ENCODE results near the gene SLC2A1. TPM values are rescaled to one million over a fixed set of nuclear protein-coding genes. Genes with fewer than 3 reads are reported as not detected.
A peak's percentile ranks its signal among the peaks of the same experiment; 100 is the strongest.

Gene SLC2A1
- total RNA-seq, 1 donor from 2014 or later: 506 TPM

DNA sequence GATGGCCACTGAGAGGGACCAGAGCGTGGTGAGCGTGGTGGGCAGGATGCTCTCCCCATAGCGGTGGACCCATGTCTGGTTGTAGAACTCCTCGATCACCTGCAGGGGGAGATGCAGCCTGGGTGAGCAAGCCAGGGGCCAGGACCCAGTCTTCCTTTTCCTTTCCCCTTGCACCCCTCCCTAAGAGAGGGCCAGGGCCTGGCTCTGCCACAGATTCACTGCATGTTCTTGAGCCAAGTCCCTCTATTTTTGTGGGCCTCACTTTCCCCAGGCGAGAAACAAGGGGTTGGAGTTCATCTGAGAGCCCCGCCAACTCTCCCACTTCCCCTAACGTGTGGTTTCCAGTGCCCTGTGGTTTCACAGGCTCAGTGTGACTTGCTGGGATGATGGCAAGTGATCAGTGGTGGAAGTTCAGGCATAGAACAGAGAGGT lies 27.5 kb downstream of the SLC2A1 start:
- H3K9ac ChIP-seq (ENCODE audit: low read length): peak overlapping the region; percentile 22
- peaks cover 10% of the 10 kb centered on the region for H3K4me1 ChIP-seq (ENCODE audit: insufficient read depth, low read length)
- no peak overlapping the region for H3K4me2 ChIP-seq (ENCODE audit: low read length)
- H3K36me3 ChIP-seq (ENCODE audit: insufficient read depth, low read length): peaks cover 57% of the 10 kb centered on the region
- TF ChIP-seq EZH2 (IDR thresholded peaks at IDR 0.05; ENCODE audit: insufficient read depth, low read length): no peak
- TF ChIP-seq, protein P1, sequence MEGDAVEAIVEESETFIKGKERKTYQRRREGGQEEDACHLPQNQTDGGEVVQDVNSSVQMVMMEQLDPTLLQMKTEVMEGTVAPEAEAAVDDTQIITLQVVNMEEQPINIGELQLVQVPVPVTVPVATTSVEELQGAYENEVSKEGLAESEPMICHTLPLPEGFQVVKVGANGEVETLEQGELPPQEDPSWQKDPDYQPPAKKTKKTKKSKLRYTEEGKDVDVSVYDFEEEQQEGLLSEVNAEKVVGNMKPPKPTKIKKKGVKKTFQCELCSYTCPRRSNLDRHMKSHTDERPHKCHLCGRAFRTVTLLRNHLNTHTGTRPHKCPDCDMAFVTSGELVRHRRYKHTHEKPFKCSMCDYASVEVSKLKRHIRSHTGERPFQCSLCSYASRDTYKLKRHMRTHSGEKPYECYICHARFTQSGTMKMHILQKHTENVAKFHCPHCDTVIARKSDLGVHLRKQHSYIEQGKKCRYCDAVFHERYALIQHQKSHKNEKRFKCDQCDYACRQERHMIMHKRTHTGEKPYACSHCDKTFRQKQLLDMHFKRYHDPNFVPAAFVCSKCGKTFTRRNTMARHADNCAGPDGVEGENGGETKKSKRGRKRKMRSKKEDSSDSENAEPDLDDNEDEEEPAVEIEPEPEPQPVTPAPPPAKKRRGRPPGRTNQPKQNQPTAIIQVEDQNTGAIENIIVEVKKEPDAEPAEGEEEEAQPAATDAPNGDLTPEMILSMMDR (IDR thresholded peaks at IDR 0.05; ENCODE audit: insufficient read depth, low read depth, low read length): peak; percentile 41
- DNase-seq (ENCODE audit: low read depth): no peak
- H3K9me3 ChIP-seq (ENCODE audit: insufficient read depth, low read depth, low read length): no peaks in the 10 kb centered on the region
- H3K27ac ChIP-seq (ENCODE audit: low read depth, low read length): no peak overlapping the region
- H3K4me1 Mint-ChIP-seq (ENCODE audit: low read depth, unreplicated experiment): peaks cover 44% of the 10 kb centered on the region
- H3K79me2 ChIP-seq (ENCODE audit: insufficient read depth, low read length): peaks cover 62% of the 10 kb centered on the region
- H3K27me3 Mint-ChIP-seq (ENCODE audit: low read depth, unreplicated experiment): no peaks in the 10 kb centered on the region
- H4K20me1 ChIP-seq (ENCODE audit: insufficient read depth, low read length): peaks cover 39% of the 10 kb centered on the region
- H3K27ac Mint-ChIP-seq (ENCODE audit: unreplicated experiment): peak overlapping the region; percentile 77
- H3K27me3 ChIP-seq (ENCODE audit: insufficient read depth, low read length): no peaks in the 10 kb centered on the region
- no peaks in the 10 kb centered on the region for H3K9me3 Mint-ChIP-seq (ENCODE audit: unreplicated experiment)
- FAIRE-seq: no peak
- H2AFZ ChIP-seq (ENCODE audit: low read depth, low read length): no peak overlapping the region
- no peak overlapping the region for H3K4me3 ChIP-seq (ENCODE audit: insufficient read depth, low read depth, low read length)
- H3K4me3 Mint-ChIP-seq (ENCODE audit: unreplicated experiment): peak overlapping the region; percentile 30
- peaks cover 45% of the 10 kb centered on the region for H3K36me3 Mint-ChIP-seq (ENCODE audit: low read depth, unreplicated experiment)

GRCh38 chr1:42930178-42931107 lies 28.2 kb downstream of the SLC2A1 start:
- H2AFZ ChIP-seq (ENCODE audit: low read depth, low read length): no peak overlapping the region
- H3K79me2 ChIP-seq (ENCODE audit: insufficient read depth, low read length): peaks cover 55% of the 10 kb centered on the region
- no peak overlapping the region for H3K27ac ChIP-seq (ENCODE audit: low read depth, low read length)
- no peak overlapping the region for H3K4me2 ChIP-seq (ENCODE audit: low read length)
- H3K4me1 Mint-ChIP-seq (ENCODE audit: low read depth, unreplicated experiment): peaks cover 48% of the 10 kb centered on the region
- no peaks in the 10 kb centered on the region for H3K9me3 ChIP-seq (ENCODE audit: insufficient read depth, low read depth, low read length)
- peaks cover 9% of the 10 kb centered on the region for H3K4me1 ChIP-seq (ENCODE audit: insufficient read depth, low read length)
- no peaks in the 10 kb centered on the region for H3K27me3 ChIP-seq (ENCODE audit: insufficient read depth, low read length)
- TF ChIP-seq EZH2 (IDR thresholded peaks at IDR 0.05; ENCODE audit: insufficient read depth, low read length): no peak
- TF ChIP-seq, protein P1 (IDR thresholded peaks at IDR 0.05; ENCODE audit: insufficient read depth, low read depth, low read length): no peak
- peaks cover 63% of the 10 kb centered on the region for H3K36me3 ChIP-seq (ENCODE audit: insufficient read depth, low read length)
- peaks cover 43% of the 10 kb centered on the region for H3K36me3 Mint-ChIP-seq (ENCODE audit: low read depth, unreplicated experiment)
- DNase-seq (ENCODE audit: low read depth) (no peak), FAIRE-seq (no peak)
- no peak overlapping the region for H3K9ac ChIP-seq (ENCODE audit: low read length)
- H3K4me3 ChIP-seq (ENCODE audit: insufficient read depth, low read depth, low read length): no peak overlapping the region
- H3K4me3 Mint-ChIP-seq (ENCODE audit: unreplicated experiment): peak overlapping the region; percentile 30
- peak overlapping the region; percentile 77 for H3K27ac Mint-ChIP-seq (ENCODE audit: unreplicated experiment)
- H3K9me3 Mint-ChIP-seq (ENCODE audit: unreplicated experiment): no peaks in the 10 kb centered on the region
- H4K20me1 ChIP-seq (ENCODE audit: insufficient read depth, low read length): peaks cover 36% of the 10 kb centered on the region
- H3K27me3 Mint-ChIP-seq (ENCODE audit: low read depth, unreplicated experiment): no peaks in the 10 kb centered on the region
